Sciatic nerve (tissue), 2 donors: ENCODE measurements around the gene PEF1. TPM values are rescaled to one million over a fixed set of nuclear protein-coding genes. Genes with fewer than 3 reads are reported as not detected.
A peak's percentile ranks its signal among the peaks of the same experiment; 100 is the strongest.

ENCODE experiments used
- ATAC-seq: fragments of 200-7000 bp; cut with Tn5 transposase; one replicate; pipeline ENCODE4 v1.9.1; 2020; ENCODE audit warnings: mild to moderate bottlenecking, moderate library complexity
- DNase-seq: peaks from one replicate; pipeline ENCODE4 v3.0.0-alpha.2; 2020; ENCODE audit warnings: low spot score
- intact Hi-C: fragments of 100-400 bp; cut with DNase I; formaldehyde crosslinking; loops from one replicate; pipeline ENCODE4 v1.14.2; 2022
- total RNA-seq: library from RNA; stranded (reverse); fragmentation: NEBNext Ultra II Directional; extraction: Animal tissue kit (Norgen Biotek cat#: 25700); gene quantifications from one replicate; pipeline ENCODE4 v1.2.1, GENCODE V29; 2021
- donor health status: DM: no; HTN: no; CAD: no.
- donor health status: DM: no; HTN: no; CAD: no.

Gene PEF1, protein sequence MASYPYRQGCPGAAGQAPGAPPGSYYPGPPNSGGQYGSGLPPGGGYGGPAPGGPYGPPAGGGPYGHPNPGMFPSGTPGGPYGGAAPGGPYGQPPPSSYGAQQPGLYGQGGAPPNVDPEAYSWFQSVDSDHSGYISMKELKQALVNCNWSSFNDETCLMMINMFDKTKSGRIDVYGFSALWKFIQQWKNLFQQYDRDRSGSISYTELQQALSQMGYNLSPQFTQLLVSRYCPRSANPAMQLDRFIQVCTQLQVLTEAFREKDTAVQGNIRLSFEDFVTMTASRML
- total RNA-seq = 56.7 TPM

DNA sequence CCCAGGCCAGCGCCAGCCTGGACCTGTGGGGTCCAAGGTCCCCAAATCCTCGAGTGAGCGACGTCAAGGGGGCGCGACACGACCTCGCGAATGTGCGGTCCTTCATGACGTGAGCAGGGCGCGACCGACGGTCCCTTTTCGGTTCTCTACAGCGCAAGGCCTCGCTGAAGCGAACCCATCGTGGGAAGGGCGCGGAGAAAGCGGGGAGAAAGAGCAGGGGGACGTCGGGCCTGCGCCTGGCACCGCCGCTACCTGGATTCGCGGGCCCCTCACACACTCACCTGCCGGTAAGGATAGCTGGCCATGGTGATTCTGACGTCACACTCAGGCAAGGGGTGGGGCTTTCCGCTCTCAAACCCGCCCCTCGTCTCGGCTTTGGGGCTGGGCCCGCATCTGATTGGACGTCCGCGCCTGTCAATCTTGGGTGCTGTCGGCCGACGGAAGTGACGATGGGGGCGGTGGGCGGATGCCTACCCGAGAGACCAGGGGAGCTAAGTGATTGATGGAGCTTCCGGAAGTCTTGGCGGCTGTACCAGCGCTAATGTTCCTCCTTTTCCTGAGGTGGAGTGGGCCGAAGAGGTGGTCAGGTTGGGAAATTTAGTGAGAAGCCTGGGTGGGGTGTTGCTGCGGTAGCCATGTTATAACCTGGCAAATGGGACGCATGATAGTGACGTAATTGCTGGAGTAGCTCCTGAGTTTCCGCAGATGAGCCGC, at the start of gene PEF1:
Gene PEF1 (minus strand): TSS at position 317 of the 714 bp plus-strand sequence. CDS start 12 bp downstream, at position 305.
- DNase-seq (peak; percentile 100), ATAC-seq (peak; percentile 96)
- intact Hi-C loops = no loop called here

DNA sequence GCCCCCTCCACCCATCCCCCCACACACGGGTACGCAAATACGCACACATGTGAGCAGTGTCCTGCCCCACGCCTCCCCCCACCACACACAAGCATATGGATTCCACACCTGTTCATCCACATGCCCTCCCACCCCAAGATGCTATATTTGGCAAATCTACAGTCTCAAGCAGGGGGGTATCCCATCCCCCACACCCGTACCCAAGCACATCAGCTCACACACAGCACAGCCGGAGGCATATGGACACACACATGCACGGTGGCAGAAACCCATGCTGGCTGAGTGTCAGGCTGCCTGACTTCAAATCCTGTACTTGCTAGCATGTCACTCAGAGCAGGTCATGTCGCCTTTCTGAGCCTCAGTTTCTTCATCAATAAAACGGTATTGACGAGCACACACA, 48.6 kb upstream of the PEF1 start:
- ATAC-seq = no peak
- intact Hi-C loops = no loop called here
- DNase-seq = no peak

DNA sequence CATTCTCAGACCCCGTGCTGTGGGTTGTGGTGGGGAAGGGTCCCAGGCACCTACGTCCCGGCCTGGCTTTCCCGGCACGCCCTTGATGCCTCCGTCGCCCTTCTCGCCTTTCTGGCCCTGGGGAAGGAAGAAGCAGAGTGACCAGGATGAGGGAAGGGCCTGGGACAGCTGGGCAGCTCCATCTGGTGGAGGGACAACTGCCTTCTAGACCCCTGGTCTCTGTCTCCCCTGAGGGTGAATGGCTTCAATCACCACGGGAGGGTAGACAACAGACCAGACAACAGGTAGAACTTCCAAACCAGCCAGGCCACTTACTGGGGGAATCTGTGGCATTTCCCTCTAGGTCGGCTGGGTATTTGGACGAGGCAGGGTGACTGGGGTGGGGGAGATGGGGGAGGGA, 47.3 kb upstream of the PEF1 start:
- intact Hi-C loops = no loop called here
- DNase-seq = no peak
- no peak for ATAC-seq

DNA sequence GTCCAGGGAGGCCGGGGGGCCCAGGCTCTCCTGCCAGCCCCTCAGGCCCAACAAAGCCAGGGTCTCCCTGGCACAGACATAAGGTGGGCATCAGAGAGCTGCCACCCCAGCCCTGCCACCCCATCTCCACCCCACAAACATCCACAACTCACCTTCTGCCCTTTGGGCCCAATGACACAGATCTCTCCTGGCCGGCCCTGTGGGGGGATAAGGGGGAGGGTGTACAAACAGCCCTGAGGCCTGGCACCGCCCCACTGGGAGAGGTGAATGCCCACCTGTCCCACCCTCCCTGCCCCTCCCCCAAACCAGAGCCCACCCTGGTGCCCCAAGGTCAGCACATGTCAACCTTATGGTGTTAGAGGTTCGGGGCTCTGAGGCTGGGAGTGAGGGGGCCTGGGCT, 46.8 kb upstream of the PEF1 start:
- ATAC-seq (no peak), DNase-seq (no peak)
- intact Hi-C loops = no loop called here

DNA sequence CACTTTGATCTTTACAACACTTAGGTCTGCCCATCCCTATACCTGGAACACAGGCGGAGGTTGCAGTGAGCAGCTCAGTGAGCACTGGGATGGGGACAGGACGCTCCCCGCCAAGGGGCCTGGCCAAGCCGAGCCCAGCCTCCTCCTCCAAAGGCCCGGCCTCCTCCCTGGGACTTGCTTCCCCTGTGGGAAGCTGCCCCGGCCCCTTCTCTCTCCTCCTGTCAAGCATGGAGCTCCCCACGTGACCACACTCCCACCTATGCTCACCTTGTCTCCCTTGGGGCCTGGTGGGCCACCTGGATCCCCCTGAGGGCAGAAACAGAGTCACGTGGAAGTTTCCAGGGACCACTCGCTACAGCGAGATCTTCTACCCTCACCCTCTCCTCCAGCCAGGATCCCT, 46.2 kb upstream of the PEF1 start:
- DNase-seq = no peak
- intact Hi-C loops = no loop called here

DNA sequence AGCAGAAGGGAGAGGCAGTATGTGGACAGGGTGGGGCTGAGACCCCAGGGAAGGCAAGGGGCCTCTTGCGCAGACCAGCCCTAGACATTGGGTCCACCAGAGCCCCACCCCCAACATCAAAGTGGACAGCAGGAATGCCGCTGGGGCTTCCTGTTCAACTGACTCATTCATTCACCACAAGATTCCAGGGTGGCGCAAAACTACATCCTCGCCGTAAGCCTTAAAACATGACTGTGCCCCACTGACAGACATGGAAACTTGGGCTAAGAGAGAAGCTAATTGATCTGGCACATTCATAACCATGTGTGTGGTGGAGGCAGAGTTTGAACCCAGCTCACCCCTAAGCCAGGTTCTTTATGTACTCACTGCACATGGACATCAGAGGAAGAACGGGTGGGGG, 45.2 kb upstream of the PEF1 start:
- ATAC-seq = no peak

More for the DNA sequence above, 46.2 kb upstream of the PEF1 start:
- ATAC-seq = no peak

DNA sequence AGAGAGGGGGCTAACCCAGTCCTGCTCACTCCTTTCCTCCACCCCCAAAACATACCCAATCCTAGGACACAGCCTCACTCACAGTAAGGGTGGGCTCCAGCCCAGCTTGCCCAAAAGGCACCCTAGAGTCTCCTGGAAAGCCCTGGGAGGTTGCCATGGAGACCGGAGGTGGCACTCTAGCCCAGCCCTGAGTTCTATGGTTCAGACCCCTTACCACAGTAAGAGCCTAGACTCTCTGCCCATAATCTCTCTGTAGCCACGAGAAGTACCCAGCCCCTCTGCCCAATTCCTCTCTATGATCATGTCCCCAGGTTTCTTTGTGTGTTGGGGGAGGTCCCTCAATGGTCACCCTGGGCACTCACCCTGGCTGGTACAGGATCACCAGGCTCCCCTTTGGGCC, 44.7 kb upstream of the PEF1 start:
- intact Hi-C loops = no loop called here
- no peak for DNase-seq
- no peak for ATAC-seq

More for the DNA sequence above, 45.2 kb upstream of the PEF1 start:
- DNase-seq = no peak
- intact Hi-C loops = no loop called here

DNA sequence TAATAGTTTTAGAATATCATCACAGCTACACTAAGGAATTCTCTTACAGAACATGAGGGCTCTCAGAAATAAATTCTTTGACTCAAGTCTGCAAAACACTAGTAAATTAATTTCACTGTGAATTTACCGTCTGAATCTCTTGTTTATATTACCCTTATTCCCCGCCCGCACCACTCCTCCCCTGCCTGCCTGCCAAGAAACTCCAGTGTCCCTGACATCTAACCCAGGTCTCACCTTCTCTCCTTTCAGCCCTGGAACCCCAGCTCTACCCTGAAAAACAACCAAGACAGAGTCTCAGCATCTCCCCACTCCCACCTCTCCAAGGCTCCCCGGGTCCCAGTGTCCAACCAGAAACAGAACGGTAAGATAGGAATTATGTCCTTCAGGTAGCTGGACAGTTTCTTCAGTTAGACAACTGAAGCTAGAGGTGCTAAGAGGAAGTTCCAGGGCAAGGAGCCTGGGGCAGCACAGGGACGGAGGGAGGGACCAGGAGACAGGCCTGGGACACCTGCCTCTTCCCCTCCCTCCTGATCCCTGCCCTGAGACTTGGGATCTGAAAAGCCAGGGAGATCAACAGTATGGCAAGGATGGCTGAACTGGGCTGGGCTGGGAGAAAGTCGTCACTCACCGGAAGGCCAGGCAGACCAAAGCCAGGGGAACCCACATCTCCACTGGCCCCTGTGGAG, 43.7 kb upstream of the PEF1 start:
- intact Hi-C loops = no loop called here
- ATAC-seq (no peak), DNase-seq (no peak)

DNA sequence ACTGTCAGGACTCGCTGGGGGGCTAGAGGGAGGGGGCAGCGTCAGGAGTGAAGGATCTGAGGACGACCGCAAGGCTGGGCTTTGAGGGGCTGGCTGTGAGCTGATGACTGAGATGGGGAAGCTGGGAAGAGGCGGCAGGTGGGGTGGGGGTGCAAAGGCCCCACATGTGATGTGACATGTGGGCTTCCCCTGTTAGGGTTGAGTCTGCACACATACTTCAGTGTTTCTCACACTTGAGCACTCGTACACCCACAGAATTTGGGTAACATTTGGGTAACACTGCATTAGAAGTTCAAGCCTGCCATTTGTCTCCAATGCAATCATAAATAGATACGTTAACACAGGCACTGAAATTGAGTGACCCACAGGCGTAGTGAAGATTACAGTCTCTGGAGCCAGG, 42.9 kb upstream of the PEF1 start:
- ATAC-seq (no peak), DNase-seq (no peak)
- intact Hi-C loops = no loop called here

DNA sequence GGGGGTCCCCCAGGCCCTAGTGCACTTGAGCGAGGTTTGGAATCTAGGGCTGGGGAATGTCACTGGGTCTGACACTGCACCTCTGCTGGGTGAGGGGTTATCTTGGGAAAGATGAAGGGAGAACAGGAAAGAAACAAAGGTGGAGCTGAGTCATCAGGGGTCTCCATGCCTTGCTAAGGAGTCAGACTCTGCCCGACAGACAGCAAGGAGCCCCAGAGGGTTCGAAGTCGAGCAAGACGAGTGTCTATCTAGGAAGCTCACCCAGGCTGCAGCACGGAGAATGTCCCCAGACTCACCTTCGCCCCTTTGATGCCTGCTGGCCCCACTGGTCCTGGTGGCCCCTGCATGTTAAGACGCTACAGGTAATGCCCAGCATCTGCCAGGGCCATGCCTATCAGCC, 41.1 kb upstream of the PEF1 start:
- DNase-seq (no peak), ATAC-seq (no peak)
- intact Hi-C loops = no loop called here

DNA sequence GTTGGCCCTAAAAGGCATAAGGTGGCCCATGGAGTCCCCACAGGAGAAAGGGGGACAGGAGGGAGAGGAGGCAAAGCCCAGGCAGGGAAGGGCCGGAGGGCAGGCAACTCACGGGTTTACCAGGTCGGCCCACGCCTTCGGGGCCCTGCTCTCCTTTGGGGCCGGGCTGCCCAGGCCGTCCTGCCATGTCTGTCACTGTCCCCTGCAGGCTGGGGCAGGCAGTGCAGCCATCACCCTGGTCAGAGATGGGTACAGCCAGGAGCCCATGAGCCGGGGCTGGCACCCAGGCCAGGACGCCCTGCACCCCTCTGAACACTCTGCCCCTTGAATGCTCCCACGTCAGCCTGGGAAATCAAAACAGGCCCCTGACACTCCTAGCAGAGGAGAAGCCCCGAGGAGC, 39.3 kb upstream of the PEF1 start:
- ATAC-seq (no peak), DNase-seq (no peak)
- intact Hi-C loops = no loop called here

DNA sequence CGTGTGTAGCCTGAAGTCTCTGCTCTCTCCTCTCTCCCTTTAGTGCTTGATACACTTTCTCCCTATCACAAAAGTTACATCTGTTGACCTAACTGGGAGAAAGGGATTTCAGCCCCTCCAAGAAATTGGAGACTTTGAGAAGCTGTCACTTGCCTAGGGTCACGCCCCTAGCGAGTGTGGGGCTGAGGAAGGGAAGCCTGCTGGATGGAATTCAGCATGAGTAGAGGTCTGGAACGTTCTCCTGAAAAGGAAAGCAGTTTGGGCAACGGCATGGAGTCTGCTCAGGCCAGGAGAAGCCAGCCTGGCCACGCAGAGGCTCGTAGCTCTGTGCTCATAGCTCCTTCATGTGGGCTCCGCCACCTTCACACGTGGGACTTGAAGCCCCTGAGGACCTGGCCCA, 36.7 kb upstream of the PEF1 start:
- ATAC-seq (no peak), DNase-seq (no peak)

DNA sequence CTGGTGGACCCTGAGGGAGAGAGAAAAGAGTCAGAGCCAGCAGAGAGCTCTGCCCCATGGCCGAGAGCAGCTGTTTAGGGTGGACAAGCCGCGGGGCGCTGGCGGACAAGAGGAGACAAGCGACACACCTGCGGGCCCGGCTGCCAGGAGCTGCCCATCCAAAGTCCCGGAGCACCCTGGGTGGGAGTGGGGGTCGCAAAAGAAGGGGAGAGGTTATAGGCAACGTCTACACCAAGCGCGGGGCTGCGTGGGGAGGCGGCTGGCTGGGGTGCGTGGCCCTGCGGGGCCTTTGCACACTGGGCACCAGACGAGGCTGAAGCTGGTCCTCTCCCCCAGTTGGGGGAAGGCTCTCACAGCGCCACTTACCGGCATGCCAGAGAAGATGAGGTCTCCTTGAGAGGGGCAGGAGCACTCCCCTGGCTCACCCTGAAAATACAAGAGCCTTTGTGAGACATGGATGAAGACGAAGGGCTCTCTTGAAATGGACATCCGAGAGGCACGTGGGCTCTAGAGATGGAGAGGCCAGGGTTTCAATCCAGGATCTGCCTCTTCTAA, 35.1 kb upstream of the PEF1 start:
- ATAC-seq = no peak
- DNase-seq = no peak
- intact Hi-C loops = no loop called here

More for the DNA sequence above, 36.7 kb upstream of the PEF1 start:
- intact Hi-C loops = no loop called here

DNA sequence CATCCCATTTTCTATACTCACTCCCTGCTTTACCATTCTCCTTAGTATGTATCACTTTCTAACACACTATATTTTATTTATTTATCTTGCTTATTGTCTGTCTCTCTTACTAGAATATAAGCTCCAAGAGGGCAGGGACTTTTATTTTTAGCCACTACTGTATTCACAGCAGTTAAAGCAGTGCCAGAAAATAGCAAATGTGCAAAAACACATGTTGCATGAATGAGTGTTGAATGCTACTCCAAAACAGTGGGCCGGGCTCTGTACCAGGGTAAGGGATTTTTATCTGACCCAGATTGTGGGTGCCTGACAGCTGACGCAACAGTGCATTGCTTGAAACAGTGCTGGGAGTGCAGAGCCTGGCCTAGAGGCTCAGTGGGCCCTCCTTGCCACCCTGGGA, 34.4 kb upstream of the PEF1 start:
- ATAC-seq = no peak
- intact Hi-C loops = no loop called here
- no peak for DNase-seq

DNA sequence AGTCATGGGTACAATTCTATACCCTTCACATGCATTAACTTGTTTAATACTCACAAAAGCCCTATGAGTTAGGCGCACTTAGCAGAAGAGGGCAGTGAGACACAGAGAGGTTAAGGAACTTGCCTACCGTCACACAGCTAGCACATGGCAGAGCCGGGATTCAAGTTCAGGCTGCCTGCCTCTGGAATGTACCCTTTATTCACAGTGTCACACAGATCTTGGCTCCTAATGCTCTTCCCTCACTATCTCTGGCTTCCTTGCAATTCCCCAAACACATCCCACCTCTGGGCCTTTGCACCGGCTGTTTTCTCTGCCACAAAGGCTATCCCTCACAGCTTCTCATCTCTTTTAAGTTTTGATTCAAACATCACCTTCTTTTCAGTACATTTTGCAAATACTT, 34.0 kb upstream of the PEF1 start:
- DNase-seq (no peak), ATAC-seq (no peak)
- intact Hi-C loops = no loop called here

DNA sequence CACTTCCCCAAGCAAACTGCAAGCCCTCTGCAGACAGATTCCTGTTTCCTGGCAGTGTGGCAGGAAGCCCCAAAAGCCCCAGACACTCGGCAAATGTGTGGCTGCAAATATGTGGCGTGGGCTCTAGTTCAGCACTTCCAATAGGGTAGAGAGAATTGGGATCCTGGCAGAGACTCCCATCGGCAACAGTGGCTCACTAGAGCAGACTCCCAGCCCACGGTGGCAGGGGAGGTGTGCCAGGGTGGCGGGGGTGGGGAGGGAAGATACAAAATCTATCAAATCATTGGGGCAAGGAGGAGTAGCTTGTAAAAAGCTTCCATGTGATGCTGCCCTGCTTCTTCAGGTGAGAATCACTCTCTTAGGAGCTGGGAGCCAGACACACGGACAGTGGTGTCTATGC, 33.3 kb upstream of the PEF1 start:
- ATAC-seq (no peak), DNase-seq (no peak)
- intact Hi-C loops = no loop called here

DNA sequence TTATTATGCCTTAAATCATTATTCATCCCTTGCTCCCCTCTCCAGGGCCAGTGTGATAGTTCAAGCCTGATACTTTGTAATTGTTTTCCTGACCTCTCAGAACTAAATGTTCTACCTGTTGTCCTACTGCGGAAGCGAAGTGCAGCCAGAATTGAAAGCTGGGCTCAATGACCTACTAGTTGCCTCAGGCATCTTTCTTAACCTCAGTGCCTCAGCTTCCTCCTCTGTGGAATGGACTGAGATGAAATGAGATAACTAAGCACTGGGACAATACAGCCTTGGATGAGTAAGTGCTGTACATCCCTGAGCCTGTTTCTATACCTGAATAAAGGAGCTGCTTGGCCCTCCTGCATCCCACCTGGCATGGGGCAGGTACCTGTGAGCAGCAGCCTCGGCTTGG, 32.7 kb upstream of the PEF1 start:
- ATAC-seq = no peak
- no peak for DNase-seq
- intact Hi-C loops = no loop called here

DNA sequence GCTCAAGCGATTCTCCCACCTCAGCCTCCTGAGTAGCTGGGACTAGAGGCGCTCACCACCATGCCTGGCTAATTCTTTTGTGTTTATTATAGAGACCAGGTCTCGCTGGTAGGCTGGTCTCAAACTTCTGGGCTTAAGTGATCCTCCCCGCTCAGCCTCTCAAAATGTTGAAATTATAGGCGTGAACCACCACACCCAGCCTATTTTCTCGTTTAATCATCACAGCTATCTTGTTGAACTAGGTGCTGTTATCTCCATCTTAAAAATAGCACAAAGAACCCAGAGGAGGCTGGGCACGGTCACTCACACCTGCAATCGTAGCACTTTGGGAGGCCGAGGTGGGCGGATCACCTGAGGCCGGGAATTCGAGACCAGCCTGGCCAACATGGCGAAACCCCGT, 31.1 kb upstream of the PEF1 start:
- DNase-seq (no peak), ATAC-seq (no peak)
- intact Hi-C loops = no loop called here

DNA sequence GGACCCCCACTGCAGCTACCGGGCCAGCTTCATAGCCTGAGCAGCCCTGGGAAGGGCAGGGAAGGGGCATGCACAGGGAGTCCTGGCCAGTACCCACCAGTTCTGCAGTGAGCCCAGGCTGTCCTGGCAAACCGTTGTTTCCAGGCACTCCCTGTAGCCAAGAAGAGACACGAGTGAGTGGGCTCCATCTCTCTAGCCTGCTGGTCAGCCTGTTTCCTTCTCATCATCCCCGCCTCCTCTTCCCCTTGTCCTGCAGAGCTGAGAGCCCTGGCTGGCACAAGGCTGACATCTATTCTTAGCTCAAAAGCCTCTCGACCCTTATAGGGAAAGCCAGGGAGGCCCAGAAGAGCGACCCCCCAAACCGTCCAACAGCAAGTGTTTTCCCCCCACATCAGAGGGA, 30.5 kb upstream of the PEF1 start:
- intact Hi-C loops = no loop called here
- ATAC-seq (no peak), DNase-seq (no peak)

DNA sequence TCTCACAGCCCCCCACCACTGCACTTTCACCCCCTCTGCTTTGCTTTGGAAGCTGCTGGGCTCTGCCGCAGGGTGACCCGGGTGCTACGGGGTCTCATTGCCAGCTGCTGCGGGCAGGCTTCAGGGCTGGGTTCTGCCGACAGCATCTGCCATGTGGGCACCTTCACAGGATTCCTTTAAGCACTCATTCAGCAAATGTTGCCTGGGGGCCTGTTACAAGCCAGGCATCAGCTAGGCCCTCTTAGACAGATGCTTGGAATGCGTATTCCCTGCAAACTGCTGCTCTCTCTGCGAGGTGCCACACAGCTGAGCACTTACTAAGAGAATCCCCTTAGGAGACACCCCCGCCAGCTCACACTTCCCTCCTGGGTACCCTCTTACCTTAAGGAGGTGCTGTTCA, 29.9 kb upstream of the PEF1 start:
- DNase-seq = no peak
- no peak for ATAC-seq
- intact Hi-C loops = no loop called here
